Measurements from ENCODE around the gene PSMD1.
"Not testable (repeated sequence)": the region's sequence is repeated elsewhere in the genome, so short reads cannot be mapped to it uniquely, and the experiment has no call there.

Gene PSMD1

GRCh38 chr2:231058761-231059550 is 2.3 kb downstream of the PSMD1 start:
- no peak for DNase-seq

DNA sequence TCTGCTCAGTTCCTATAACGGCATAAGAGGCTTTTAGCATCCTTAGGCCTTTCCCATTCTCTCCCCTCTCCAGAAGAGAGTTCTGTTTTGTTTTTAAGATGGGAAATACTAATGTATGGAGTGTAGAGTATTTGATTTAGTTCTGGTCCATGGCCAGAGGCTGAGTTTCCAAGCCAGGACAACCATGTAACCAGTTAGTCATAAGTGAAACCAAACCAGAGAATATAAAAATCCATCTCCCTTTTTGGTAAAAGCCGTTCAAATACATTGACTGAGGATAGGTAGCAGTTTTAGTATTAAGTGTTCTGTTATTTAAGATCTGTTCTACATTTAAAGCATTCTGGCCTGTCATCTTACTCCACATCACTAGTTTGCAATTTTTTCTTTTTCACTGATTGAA is 3.1 kb downstream of the PSMD1 start:
- no peak for DNase-seq

- DNase-seq, result no peak
These were observed 6.1 kb downstream of the PSMD1 start for GRCh38 chr2:231062776-231063175.

DNA sequence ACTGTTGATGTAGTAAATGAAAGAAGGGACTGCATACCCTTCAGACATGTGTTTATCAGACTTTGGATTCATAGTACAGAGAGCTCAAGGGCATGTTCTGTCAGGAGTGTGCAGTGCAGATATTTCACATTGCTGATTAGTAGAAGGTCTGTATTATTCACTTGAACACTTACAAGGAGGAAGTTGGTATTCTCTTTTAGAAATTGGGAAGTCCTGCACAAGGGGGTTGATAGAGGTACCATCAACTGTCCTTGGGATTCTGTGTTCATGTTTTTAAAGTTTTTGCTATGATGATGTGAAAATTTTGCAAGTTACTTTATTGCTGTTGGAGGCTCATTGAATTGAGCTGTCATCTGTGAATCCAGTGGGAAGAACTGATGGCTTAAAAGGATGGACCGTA is 6.7 kb downstream of the PSMD1 start:
- DNase-seq, result no peak

DNA sequence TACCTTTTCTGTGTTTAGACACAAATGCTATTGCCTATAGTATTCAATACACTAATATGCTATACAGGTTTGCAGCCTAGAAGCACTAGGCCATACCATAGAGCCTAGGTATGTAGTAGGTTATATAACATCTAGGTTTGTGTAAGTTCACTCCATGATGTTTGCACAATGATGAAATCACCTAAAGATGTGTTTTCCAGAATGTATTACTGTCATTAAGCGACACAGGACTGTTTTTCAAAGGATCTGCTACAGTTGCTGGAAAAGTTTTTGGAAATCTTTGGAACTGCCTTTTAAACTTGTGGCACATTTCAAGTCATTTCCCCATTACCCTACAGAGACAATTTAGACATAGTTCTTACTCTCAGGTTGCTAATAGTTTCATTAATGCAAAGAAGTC is 9.3 kb downstream of the PSMD1 start:
- DNase-seq, result no peak

DNA sequence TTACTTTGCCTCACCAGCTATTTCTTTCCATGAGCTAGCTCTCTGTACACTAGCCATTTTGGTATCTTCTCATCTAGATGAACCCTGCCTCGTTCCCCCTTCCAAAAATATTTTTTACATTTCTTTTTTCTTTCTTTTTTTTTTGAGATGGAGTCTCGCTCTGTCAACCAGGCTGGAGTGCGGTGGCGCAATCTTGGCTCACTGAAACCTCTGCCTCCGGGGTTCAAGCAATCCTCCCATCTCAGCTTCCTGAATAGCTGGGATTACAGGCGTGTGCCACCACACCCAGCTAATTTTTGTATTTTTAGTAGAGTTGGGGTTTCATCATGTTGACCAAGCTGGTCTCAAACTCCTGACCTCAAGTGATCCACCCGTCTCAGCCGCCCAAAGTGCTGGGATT is 10.9 kb downstream of the PSMD1 start:
- not testable (repeated sequence) for DNase-seq

GRCh38 chr2:231068525-231069222 is 12.0 kb downstream of the PSMD1 start:
- DNase-seq, result no peak

- no peak for DNase-seq
These were observed 12.8 kb downstream of the PSMD1 start for GRCh38 chr2:231069379-231070054.

GRCh38 chr2:231084565-231084964 is 27.9 kb downstream of the PSMD1 start:
- DNase-seq, result no peak

GRCh38 chr2:231088754-231089153 is 32.1 kb downstream of the PSMD1 start:
- no peak for DNase-seq

DNA sequence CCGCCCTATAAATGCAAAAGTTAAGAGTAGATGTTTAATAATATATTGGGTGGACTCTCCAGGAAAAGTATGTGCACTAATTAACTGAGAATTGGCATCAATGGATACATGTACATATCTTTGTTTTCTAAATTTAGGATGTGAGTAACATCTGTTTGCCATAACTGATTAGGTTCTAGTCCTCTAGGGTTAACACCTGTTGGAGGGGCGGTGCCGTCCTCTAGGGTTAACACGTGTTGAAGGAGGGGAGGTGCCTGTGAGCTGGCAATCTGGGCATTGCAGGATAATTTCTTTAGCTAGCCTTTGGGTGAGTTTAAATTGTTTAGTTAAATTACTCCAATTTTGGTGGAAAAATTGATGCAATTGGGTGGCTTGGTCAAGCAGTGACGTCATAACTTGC is 37.3 kb downstream of the PSMD1 start:
- no peak for DNase-seq

DNA sequence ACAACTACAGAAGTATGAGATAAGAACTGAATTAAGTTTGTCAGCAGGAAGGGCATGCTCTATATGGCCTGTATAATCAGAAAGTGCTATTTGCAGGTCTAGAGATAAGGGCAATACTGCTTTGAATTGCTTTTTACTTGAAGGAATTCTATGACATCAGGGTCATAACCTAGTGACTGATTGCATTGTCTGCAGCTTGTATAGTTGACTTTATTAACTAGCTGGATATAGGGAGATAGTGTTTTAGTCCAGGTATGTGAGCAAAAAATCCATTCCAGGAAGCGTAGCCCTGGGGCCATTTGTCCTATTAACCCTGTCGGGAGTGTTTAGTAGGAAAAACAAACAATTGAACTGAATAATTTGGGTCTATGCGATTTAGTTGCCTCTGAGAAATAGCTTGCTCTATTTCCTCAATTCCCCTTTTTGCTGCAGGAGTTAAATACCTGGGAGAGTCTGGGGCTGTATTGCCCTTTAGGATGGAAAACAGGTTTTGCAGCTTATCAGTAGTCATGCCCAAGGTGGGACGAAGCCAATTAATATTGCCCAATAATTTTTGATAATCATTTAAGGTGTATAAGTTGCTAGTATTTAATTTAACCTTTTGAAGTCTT is 38.2 kb downstream of the PSMD1 start:
- no peak for DNase-seq

DNA sequence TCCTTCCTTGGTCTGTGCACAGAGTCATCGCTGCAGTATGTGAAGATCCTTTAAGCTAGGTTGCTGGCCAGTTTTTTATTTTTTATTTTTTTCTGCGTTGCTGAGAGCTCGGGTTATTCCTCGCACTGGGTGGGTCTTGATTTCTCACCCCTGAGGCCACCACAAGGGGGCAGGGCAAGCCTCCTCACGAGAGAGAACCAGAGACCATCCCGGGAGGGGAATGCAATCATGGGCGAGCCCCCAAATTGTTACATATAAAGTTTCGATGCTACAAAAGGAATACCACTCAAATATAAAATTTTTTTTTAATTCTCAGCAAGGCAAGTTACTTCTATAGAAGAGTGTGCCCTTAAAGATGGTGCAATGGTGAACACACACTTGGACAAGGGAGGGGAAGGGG is 43.3 kb downstream of the PSMD1 start:
- no peak for DNase-seq

- not testable (repeated sequence) for DNase-seq
These were observed 43.7 kb downstream of the PSMD1 start for GRCh38 chr2:231100321-231100720.

- DNase-seq, result no peak
These were observed 44.3 kb downstream of the PSMD1 start for GRCh38 chr2:231100990-231101389.

DNA sequence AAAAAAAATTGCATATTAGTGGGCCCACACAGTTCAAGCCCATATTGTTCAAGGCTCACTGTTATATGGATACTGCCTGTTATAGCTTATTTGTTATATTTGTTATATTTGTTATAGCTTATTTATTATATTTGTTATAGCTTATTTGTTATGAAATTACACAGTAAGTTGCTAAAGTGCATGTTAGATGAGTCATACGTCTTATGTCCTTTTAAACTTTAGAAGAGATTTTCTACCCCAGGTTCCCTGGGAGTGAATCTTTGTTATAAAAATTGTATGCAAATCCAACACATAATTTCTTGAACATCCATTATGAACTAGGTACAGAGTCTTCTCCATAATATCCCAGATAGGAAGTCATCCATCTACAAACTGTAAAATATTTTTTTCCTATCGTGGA is 46.1 kb downstream of the PSMD1 start:
- DNase-seq, result no peak

GRCh38 chr2:231104115-231104713 is 47.5 kb downstream of the PSMD1 start:
- DNase-seq, result peak; percentile 71

DNA sequence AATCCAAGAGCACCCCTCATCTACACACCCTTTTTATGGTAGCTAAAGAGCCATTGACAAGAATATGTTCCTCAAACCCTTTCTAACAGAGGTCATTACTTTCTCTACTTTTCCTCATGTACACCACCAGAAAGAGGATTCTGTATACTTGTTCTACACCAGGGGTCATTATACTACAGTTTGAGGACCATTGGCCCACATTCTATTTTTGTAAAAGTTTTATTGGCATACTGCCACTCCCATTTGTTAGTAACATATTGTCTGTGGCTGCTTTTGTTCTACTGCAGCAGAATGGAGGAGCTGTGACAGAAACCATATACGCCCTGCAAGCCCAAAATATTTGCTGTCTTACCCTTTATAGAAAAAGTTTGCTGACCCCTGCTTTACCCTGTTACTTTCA is 53.9 kb downstream of the PSMD1 start:
- no peak for DNase-seq

DNA sequence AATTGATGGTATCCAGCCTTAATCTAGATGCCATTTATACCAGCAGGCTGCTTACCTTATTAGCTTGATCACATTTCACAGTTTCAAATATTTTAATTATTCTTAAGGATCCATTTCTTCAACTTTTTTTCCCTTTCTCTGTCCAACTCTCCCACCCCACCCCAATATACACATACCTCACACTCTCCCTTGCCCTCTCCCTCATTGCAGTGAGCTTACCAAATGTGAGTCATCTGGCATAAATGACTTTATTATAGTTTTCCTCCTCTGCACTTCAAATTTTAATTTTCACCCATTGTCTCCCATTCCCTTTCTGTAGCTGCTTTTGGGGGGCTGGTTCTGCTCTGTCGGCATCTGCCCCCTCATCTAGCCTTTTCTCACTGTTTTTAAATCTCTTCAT is 55.3 kb downstream of the PSMD1 start:
- DNase-seq, result no peak

GRCh38 chr2:231113489-231113888 is 56.8 kb downstream of the PSMD1 start:
- no peak for DNase-seq

- no peak for DNase-seq
These were observed 59.0 kb downstream of the PSMD1 start for GRCh38 chr2:231115651-231116050.

GRCh38 chr2:231117148-231117547 is 60.5 kb downstream of the PSMD1 start:
- no peak for DNase-seq
